GM12892 (cell line): ENCODE data around the gene ART3. TPM values are rescaled to one million over a fixed set of nuclear protein-coding genes. Genes with fewer than 3 reads are reported as not detected.
"Not testable (repeated sequence)": the region's sequence is repeated elsewhere in the genome, so short reads cannot be mapped to it uniquely, and the experiment has no call there.

ENCODE experiments used
- DNase-seq: peaks from one replicate; pipeline ENCODE4 v3.0.0; 2011; ENCODE audit not compliant: insufficient read length
- FAIRE-seq: peaks from 2 replicates; lab custom pipeline; 2011; peaks lifted over from hg19 to GRCh38; lab: Jason Lieb, UNC
- POLR2A ChIP-seq: IDR thresholded peaks from 2 replicates; pipeline ENCODE4 v1.6.1; 2011; ENCODE audit warnings: low read depth, low read length, control low read depth
- POLR2AphosphoS5 ChIP-seq: IDR thresholded peaks from 2 replicates; pipeline ENCODE4 v1.6.1; 2011; ENCODE audit warnings: low read depth, low read length, control low read depth
- TAF1 ChIP-seq: IDR thresholded peaks from 2 replicates; pipeline ENCODE4 v1.6.1; 2011; ENCODE audit warnings: low read depth, mild to moderate bottlenecking, control low read depth, low read length, borderline replicate concordance
- polyA plus RNA-seq: library from polyadenylated mRNA; unstranded; fragments of >200 nt; gene quantifications from one replicate; pipeline ENCODE4 v1.2.1, GENCODE V29; 2012; ENCODE audit warnings: missing spikeins, inconsistent platforms; ENCODE audit not compliant: missing spikeins

The ART3 gene
- polyA plus RNA-seq: not detected

- FAIRE-seq: no peak
- no peak for DNase-seq
- TF ChIP-seq POLR2A (no peak), POLR2AphosphoS5 (no peak), TAF1 (no peak)
Measured at GRCh38 chr4:76074468-76074867, at the start of gene ART3. TSS of gene ART3 (plus strand) at chr4:76074709. CDS start at chr4:76075890, 1,181 bp downstream.

GRCh38 chr4:76028350-76028765 is 46.2 kb upstream of the ART3 start:
- peak; percentile 17 for FAIRE-seq
- TF ChIP-seq POLR2A (no peak), POLR2AphosphoS5 (no peak), TAF1 (no peak)
- DNase-seq: no peak

GRCh38 chr4:76029300-76029699 is 45.2 kb upstream of the ART3 start:
- DNase-seq (no peak), FAIRE-seq (no peak)

GRCh38 chr4:76035141-76035540 is 39.4 kb upstream of the ART3 start:
- FAIRE-seq: no peak

More at GRCh38 chr4:76029300-76029699, 45.2 kb upstream of the ART3 start:
- TF ChIP-seq POLR2A (no peak), POLR2AphosphoS5 (no peak), TAF1 (no peak)

GRCh38 chr4:76035799-76036380 is 38.6 kb upstream of the ART3 start, which contains the start of gene CXCL11:
TSS of gene CXCL11 (minus strand) at chr4:76036070. CDS start at chr4:76035987, 83 bp downstream.
- FAIRE-seq: no peak
- DNase-seq: no peak
- TF ChIP-seq TAF1 (no peak), POLR2AphosphoS5 (no peak), POLR2A (no peak)

More at GRCh38 chr4:76035141-76035540, 39.4 kb upstream of the ART3 start:
- TF ChIP-seq POLR2AphosphoS5 (no peak), TAF1 (no peak), POLR2A (no peak)
- no peak for DNase-seq

GRCh38 chr4:76036855-76037254 is 37.7 kb upstream of the ART3 start:
- DNase-seq (no peak), FAIRE-seq (no peak)
- TF ChIP-seq POLR2AphosphoS5 (no peak), POLR2A (no peak), TAF1 (no peak)

GRCh38 chr4:76042241-76042998 is 32.1 kb upstream of the ART3 start:
- FAIRE-seq, DNase-seq: not testable (repeated sequence)

GRCh38 chr4:76043306-76043705 is 31.2 kb upstream of the ART3 start:
- FAIRE-seq, DNase-seq: not testable (repeated sequence)

GRCh38 chr4:76044686-76045085 is 29.8 kb upstream of the ART3 start:
- not testable (repeated sequence) for FAIRE-seq, DNase-seq

- not testable (repeated sequence) for FAIRE-seq, DNase-seq
Measured at GRCh38 chr4:76049860-76050416, 24.6 kb upstream of the ART3 start.

GRCh38 chr4:76050560-76051050 is 23.9 kb upstream of the ART3 start:
- not testable (repeated sequence) for DNase-seq, FAIRE-seq

GRCh38 chr4:76053730-76054129 is 20.8 kb upstream of the ART3 start:
- no peak for DNase-seq
- TF ChIP-seq TAF1: no peak
- TF ChIP-seq POLR2A: no peak
- TF ChIP-seq POLR2AphosphoS5: no peak

GRCh38 chr4:76055016-76055415 is 19.5 kb upstream of the ART3 start:
- no peak for TF ChIP-seq POLR2A
- TF ChIP-seq TAF1: no peak
- no peak for TF ChIP-seq POLR2AphosphoS5
- peak; percentile 90 for FAIRE-seq
- DNase-seq: peak; percentile 29

More at GRCh38 chr4:76053730-76054129, 20.8 kb upstream of the ART3 start:
- peak; percentile 30 for FAIRE-seq
